ENCODE measurements around the gene CAMKMT.

Gene CAMKMT

GRCh38 chr2:44618251-44619023 lies 256.7 kb downstream of the CAMKMT start:
- TF ChIP-seq CTCF (IDR thresholded peaks at IDR 0.05; ENCODE audit: control insufficient read depth, extremely low read depth, insufficient read depth), result no peak
- H3K4me3 ChIP-seq (ENCODE audit: low read depth, low read length), result no peak overlapping the region
- no peak for DNase-seq (ENCODE audit: low read depth)

- no peak for TF ChIP-seq CTCF (IDR thresholded peaks at IDR 0.05; ENCODE audit: control insufficient read depth, extremely low read depth, insufficient read depth)
- no peak overlapping the region for H3K4me3 ChIP-seq (ENCODE audit: low read depth, low read length)
- DNase-seq (ENCODE audit: low read depth), result no peak
Measured at GRCh38 chr2:44620189-44620990, 258.6 kb downstream of the CAMKMT start.

- H3K4me3 ChIP-seq (ENCODE audit: low read depth, low read length), result no peak overlapping the region
- no peak for TF ChIP-seq CTCF (IDR thresholded peaks at IDR 0.05; ENCODE audit: control insufficient read depth, extremely low read depth, insufficient read depth)
- DNase-seq (ENCODE audit: low read depth), result no peak
Measured at GRCh38 chr2:44623622-44624351, 262.0 kb downstream of the CAMKMT start.

GRCh38 chr2:44628297-44628696 lies 266.6 kb downstream of the CAMKMT start:
- no peak overlapping the region for H3K4me3 ChIP-seq (ENCODE audit: low read depth, low read length)
- DNase-seq (ENCODE audit: low read depth), result no peak
- no peak for TF ChIP-seq CTCF (IDR thresholded peaks at IDR 0.05; ENCODE audit: control insufficient read depth, extremely low read depth, insufficient read depth)

GRCh38 chr2:44632931-44633689 lies 271.4 kb downstream of the CAMKMT start:
- H3K4me3 ChIP-seq (ENCODE audit: low read depth, low read length), result no peak overlapping the region
- DNase-seq (ENCODE audit: low read depth), result no peak
- no peak for TF ChIP-seq CTCF (IDR thresholded peaks at IDR 0.05; ENCODE audit: control insufficient read depth, extremely low read depth, insufficient read depth)

GRCh38 chr2:44635725-44636124 lies 274.0 kb downstream of the CAMKMT start:
- no peak for DNase-seq (ENCODE audit: low read depth)
- TF ChIP-seq CTCF (IDR thresholded peaks at IDR 0.05; ENCODE audit: control insufficient read depth, extremely low read depth, insufficient read depth), result no peak
- no peak overlapping the region for H3K4me3 ChIP-seq (ENCODE audit: low read depth, low read length)

Measured in LNCaP clone FGC (cell line).